HCT116 (cell line): Measurements from ENCODE around the gene PLAGL1. TPM values are rescaled to one million over a fixed set of nuclear protein-coding genes. Genes with fewer than 3 reads are reported as not detected.
A peak's percentile ranks its signal among the peaks of the same experiment; 100 is the strongest.

Experiments
- ATAC-seq: fragments of 200-7000 bp; cut with Tn5 transposase; 2 replicates; pipeline ENCODE4 v1.9.1; 2020; ENCODE audit warnings: mild to moderate bottlenecking, moderate library complexity
- BruUV-seq: library from RNA; stranded (reverse); fragments of 400-500 nt; replicated peaks from 2 replicates; lab custom pipeline; 2021; lab: Mats Ljungman, UMichigan
- CTCF ChIA-PET: fragments of 300-600 bp; sonication (Branson Sonifier 250); formaldehyde crosslinking; loops from one replicate; lab custom pipeline; 2021; ENCODE audit warnings: antibody characterized with exemption; lab: Charles Lee
- POLR2A ChIA-PET: fragments of 300-600, 350-600 bp; sonication (Branson Sonifier 250); formaldehyde crosslinking; loops from one replicate; lab custom pipeline; 2021; ENCODE audit warnings: antibody characterized with exemption; lab: Charles Lee
- RAD21 ChIA-PET, 2 experiments: fragments of 300-600 bp; sonication (Branson Sonifier 250); formaldehyde crosslinking; loops; one replicate each; lab custom pipeline; 2023; ENCODE audit warnings: low total read pairs in 2 of 2; ENCODE audit not compliant: uncharacterized antibody in 2 of 2, unreplicated experiment in 2 of 2, low non-redundant PET in 1 of 2; lab: Charles Lee
- DNase-seq: peaks from one replicate; pipeline ENCODE4 v3.0.0-alpha.2; 2010; ENCODE audit warnings: low read depth, low spot score
- H2AFZ ChIP-seq: fragments of 200-600 bp; shearing (Covaris generic), sonication (generic); 2 replicates; pipeline ENCODE4 v1.6.1; 2017; ENCODE audit warnings: low read depth, mixed run types, mixed read lengths, antibody characterized with exemption, low read length; ENCODE audit not compliant: poor library complexity, severe bottlenecking
- H3K27ac ChIP-seq: 2 replicates; pipeline ENCODE4 v1.5.1; 2012; ENCODE audit warnings: low read depth, low read length
- H3K27me3 ChIP-seq: fragments of 200-600 bp; sonication (generic); 2 replicates; pipeline ENCODE4 v1.6.1; 2016; ENCODE audit warnings: mixed run types, low read length, mixed read lengths; ENCODE audit not compliant: insufficient read depth
- H3K36me3 ChIP-seq, 2 experiments: fragments of 200-500 bp in 1 of 2; fragments of 200-600 bp in 1 of 2; sonication (Bioruptor generic) in 1 of 2; sonication (generic) in 1 of 2; 2 replicates each; pipeline versions ENCODE4 v1.5.1 to v1.6.1; 2014 to 2016; ENCODE audit warnings: low read length in 2 of 2, inconsistent platforms in 1 of 2, mixed read lengths in 1 of 2, mixed run types in 1 of 2; ENCODE audit not compliant: insufficient read depth in 2 of 2, control insufficient read depth in 1 of 2
- H3K4me1 ChIP-seq, 2 experiments: fragments of 200-600 bp in 1 of 2; sonication (generic) in 1 of 2; 2 replicates each; pipeline versions ENCODE4 v1.5.1 to v1.6.1; 2012 to 2017; ENCODE audit warnings: low read length in 2 of 2, inconsistent platforms in 1 of 2, mild to moderate bottlenecking in 1 of 2, mixed read lengths in 1 of 2, mixed run types in 1 of 2, moderate library complexity in 1 of 2; ENCODE audit not compliant: insufficient read depth in 2 of 2, control insufficient read depth in 1 of 2
- H3K4me2 ChIP-seq: fragments of 200-600 bp; sonication (generic); 2 replicates; pipeline ENCODE4 v1.6.1; 2017; ENCODE audit warnings: mixed run types, low read length, mixed read lengths
- H3K4me3 ChIP-seq, 2 experiments: fragments of 200-600 bp in 1 of 2; sonication (generic) in 1 of 2; replicated peaks in 1 of 2; 2 replicates each; pipeline ENCODE4 v1.5.1; 2011 to 2016; ENCODE audit warnings: low read length in 2 of 2, control low read depth in 1 of 2, low read depth in 1 of 2, mild to moderate bottlenecking in 1 of 2, mixed read lengths in 1 of 2, mixed run types in 1 of 2
- H3K79me2 ChIP-seq: fragments of 200-600 bp; sonication (generic); 2 replicates; pipeline ENCODE4 v1.6.1; 2017; ENCODE audit warnings: mild to moderate bottlenecking, mixed run types, low read length, moderate library complexity, mixed read lengths; ENCODE audit not compliant: insufficient read depth
- H3K9ac ChIP-seq: fragments of 200-600 bp; sonication (generic); 2 replicates; pipeline ENCODE4 v1.6.1; 2016; ENCODE audit warnings: low read length, mixed read lengths
- H3K9me2 ChIP-seq: fragments of 200-600 bp; sonication (generic), shearing (Covaris generic); 2 replicates; pipeline ENCODE4 v1.6.1; 2017; ENCODE audit warnings: mixed run types, mild to moderate bottlenecking, moderate library complexity; ENCODE audit not compliant: insufficient read depth
- H3K9me3 ChIP-seq, 2 experiments: fragments of 200-500 bp in 1 of 2; fragments of 200-600 bp in 1 of 2; sonication (Bioruptor generic) in 1 of 2; sonication (generic) in 1 of 2; 2 replicates each; pipeline ENCODE4 v1.6.1; 2014 to 2017; ENCODE audit warnings: low read length in 2 of 2, mixed read lengths in 2 of 2, inconsistent platforms in 1 of 2, low read depth in 1 of 2, mild to moderate bottlenecking in 1 of 2, mixed run types in 1 of 2, moderate library complexity in 1 of 2; ENCODE audit not compliant: control insufficient read depth in 1 of 2, insufficient read depth in 1 of 2
- H4K20me1 ChIP-seq: fragments of 200-600 bp; sonication (generic), shearing (Covaris generic); 2 replicates; pipeline ENCODE4 v1.6.1; 2017; ENCODE audit warnings: mixed run types, mild to moderate bottlenecking, moderate library complexity; ENCODE audit not compliant: insufficient read depth
- CBX3 ChIP-seq: IDR thresholded peaks from 2 replicates; pipeline ENCODE4 v1.6.1; 2012; ENCODE audit warnings: low read depth
- EGR1 ChIP-seq: IDR thresholded peaks from 2 replicates; pipeline ENCODE4 v1.6.1; 2012; ENCODE audit warnings: low read depth
- ELF1 ChIP-seq: IDR thresholded peaks from 2 replicates; pipeline ENCODE4 v1.6.1; 2012; ENCODE audit warnings: low read depth, borderline replicate concordance
- EZH2phosphoT487 ChIP-seq: fragments of 200-600 bp; IDR thresholded peaks from 2 replicates; pipeline ENCODE4 v1.6.1; 2018; ENCODE audit warnings: antibody characterized with exemption, borderline replicate concordance
- JUND ChIP-seq: IDR thresholded peaks from 2 replicates; pipeline ENCODE4 v1.6.1; 2012
- POLR2AphosphoS5 ChIP-seq: IDR thresholded peaks from 2 replicates; pipeline ENCODE4 v1.6.1; 2011; ENCODE audit warnings: mild to moderate bottlenecking, low read depth, low read length, moderate library complexity
- RAD21 ChIP-seq: IDR thresholded peaks from 2 replicates; pipeline ENCODE4 v1.6.1; 2012; ENCODE audit warnings: low read depth, mild to moderate bottlenecking
- SIN3A ChIP-seq: IDR thresholded peaks from 2 replicates; pipeline ENCODE4 v1.6.1; 2012; ENCODE audit warnings: low read depth
- SP1 ChIP-seq: IDR thresholded peaks from 2 replicates; pipeline ENCODE4 v1.6.1; 2012; ENCODE audit warnings: low read depth
- TCF7L2 ChIP-seq: IDR thresholded peaks from 2 replicates; pipeline ENCODE4 v1.7.0; 2011; ENCODE audit warnings: borderline replicate concordance, inconsistent platforms; ENCODE audit not compliant: insufficient read depth, insufficient read length; ENCODE audit errors: extremely low read depth
- YY1 ChIP-seq: IDR thresholded peaks from 2 replicates; pipeline ENCODE4 v1.6.1; 2011; ENCODE audit warnings: low read length, low read depth, moderate library complexity, mild to moderate bottlenecking; ENCODE audit not compliant: insufficient replicate concordance; ENCODE audit errors: extremely low read depth
- ZFX ChIP-seq: fragments of 450-650 bp; IDR thresholded peaks from 2 replicates; pipeline ENCODE4 v1.6.1; 2017
- ZNF274 ChIP-seq: fragments of 200-500 bp; sonication (Bioruptor generic); IDR thresholded peaks from 2 replicates; pipeline ENCODE4 v1.6.1; 2014; ENCODE audit warnings: mild to moderate bottlenecking, low read depth, low read length, inconsistent platforms
- intact Hi-C: fragments of 100-400 bp; cut with micrococcal nuclease; formaldehyde crosslinking; loops from 2 replicates; pipeline ENCODE4 v1.10.0; 2022
- total RNA-seq: library from RNA; stranded (reverse); gene quantifications from one replicate; pipeline ENCODE4 v1.2.1, GENCODE V29; 2021; ENCODE audit not compliant: unreplicated experiment
- TF ChIP-seq, protein P1 (sequence below): IDR thresholded peaks from 2 replicates; pipeline ENCODE4 v1.6.1; 2012
- TF ChIP-seq, protein P2 (sequence below): IDR thresholded peaks from 2 replicates; pipeline ENCODE4 v1.6.1; 2011; ENCODE audit warnings: mild to moderate bottlenecking, low read length, moderate library complexity; ENCODE audit not compliant: insufficient replicate concordance; ENCODE audit errors: extremely low read depth
- TF ChIP-seq, protein P3 (sequence below): IDR thresholded peaks from 2 replicates; pipeline ENCODE4 v1.6.1; 2012

Gene PLAGL1
- total RNA-seq, 1 experiment from 2014 or later = 35.6 TPM

DNA sequence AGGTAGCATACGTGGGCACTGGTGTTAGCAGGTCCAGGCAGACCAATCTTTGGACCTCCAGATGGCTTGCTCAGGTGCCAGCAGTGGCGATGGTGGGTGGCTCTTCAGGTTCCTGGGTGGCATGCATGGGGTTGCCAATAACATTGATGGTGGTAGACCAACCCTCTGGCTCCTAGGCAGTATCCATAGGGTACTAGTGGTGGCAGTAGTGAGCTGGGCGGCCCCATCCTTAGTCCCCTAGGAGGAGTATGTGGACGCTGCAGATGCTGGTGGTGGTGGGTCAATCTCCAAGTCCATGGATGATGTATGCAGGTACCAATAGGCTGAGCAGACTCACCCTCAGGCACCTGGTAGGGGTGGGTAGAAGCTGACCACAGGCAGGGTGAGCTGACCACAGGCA is 73.2 kb downstream of the PLAGL1 start:
- RAD21 ChIA-PET = no interaction called here

More for the DNA sequence above, 73.2 kb downstream of the PLAGL1 start:
- Histone ChIP-seq H2AFZ (no peak overlapping the region), H3K9me2 (no peaks in the 10 kb centered on the region), H3K9me3 (no peaks in the 10 kb centered on the region), H3K27ac (no peak overlapping the region), H3K4me1 (no peaks in the 10 kb centered on the region), H3K9ac (no peak overlapping the region), H3K36me3 (no peaks in the 10 kb centered on the region), H4K20me1 (no peaks in the 10 kb centered on the region), H3K4me3 (no peak overlapping the region), H3K4me2 (no peak overlapping the region), H3K79me2 (no peaks in the 10 kb centered on the region), H3K27me3 (no peaks in the 10 kb centered on the region)
- ChIA-PET POLR2A (no interaction called here), CTCF (no interaction called here)
- intact Hi-C loops = no loop called here
- no peak for TF ChIP-seq JUND
- TF ChIP-seq EGR1 = no peak
- no peak for TF ChIP-seq SIN3A
- no peak for TF ChIP-seq YY1
- TF ChIP-seq, protein P1, sequence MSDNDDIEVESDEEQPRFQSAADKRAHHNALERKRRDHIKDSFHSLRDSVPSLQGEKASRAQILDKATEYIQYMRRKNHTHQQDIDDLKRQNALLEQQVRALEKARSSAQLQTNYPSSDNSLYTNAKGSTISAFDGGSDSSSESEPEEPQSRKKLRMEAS = no peak
- TF ChIP-seq SP1 = no peak
- TF ChIP-seq, protein P2, sequence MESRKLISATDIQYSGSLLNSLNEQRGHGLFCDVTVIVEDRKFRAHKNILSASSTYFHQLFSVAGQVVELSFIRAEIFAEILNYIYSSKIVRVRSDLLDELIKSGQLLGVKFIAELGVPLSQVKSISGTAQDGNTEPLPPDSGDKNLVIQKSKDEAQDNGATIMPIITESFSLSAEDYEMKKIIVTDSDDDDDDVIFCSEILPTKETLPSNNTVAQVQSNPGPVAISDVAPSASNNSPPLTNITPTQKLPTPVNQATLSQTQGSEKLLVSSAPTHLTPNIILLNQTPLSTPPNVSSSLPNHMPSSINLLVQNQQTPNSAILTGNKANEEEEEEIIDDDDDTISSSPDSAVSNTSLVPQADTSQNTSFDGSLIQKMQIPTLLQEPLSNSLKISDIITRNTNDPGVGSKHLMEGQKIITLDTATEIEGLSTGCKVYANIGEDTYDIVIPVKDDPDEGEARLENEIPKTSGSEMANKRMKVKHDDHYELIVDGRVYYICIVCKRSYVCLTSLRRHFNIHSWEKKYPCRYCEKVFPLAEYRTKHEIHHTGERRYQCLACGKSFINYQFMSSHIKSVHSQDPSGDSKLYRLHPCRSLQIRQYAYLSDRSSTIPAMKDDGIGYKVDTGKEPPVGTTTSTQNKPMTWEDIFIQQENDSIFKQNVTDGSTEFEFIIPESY = no peak
- TF ChIP-seq, protein P3, sequence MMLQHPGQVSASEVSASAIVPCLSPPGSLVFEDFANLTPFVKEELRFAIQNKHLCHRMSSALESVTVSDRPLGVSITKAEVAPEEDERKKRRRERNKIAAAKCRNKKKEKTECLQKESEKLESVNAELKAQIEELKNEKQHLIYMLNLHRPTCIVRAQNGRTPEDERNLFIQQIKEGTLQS = no peak
- TF ChIP-seq TCF7L2 = no peak
- no peak for TF ChIP-seq CBX3
- no peak for TF ChIP-seq EZH2phosphoT487
- TF ChIP-seq ZFX = no peak
- no peak for TF ChIP-seq RAD21
- no peak for TF ChIP-seq ZNF274
- TF ChIP-seq POLR2AphosphoS5 = no peak
- TF ChIP-seq ELF1 = no peak
- peak; percentile 50; the same call in 1 of the 2 replicates for ATAC-seq
- BruUV-seq = no TSS peak
- no peak for DNase-seq
